Bronchial epithelial cell (primary cell): ENCODE results near the gene ADAMTS8. TPM values are rescaled to one million over a fixed set of nuclear protein-coding genes. Genes with fewer than 3 reads are reported as not detected.
A peak's percentile ranks its signal among the peaks of the same experiment; 100 is the strongest.

Experiments
- DNase-seq: peaks from one replicate; pipeline ENCODE4 v3.0.0-alpha.2; 2010; ENCODE audit warnings: low read depth
- FAIRE-seq: peaks from 2 replicates; lab custom pipeline; 2011; peaks lifted over from hg19 to GRCh38; lab: Jason Lieb, UNC
- H3K27me3 ChIP-seq: 2 replicates; pipeline ENCODE4 v1.5.1; 2011; ENCODE audit warnings: low read length; ENCODE audit not compliant: control insufficient read depth, insufficient read depth
- H3K36me3 ChIP-seq: 2 replicates; pipeline ENCODE4 v1.5.1; 2011; ENCODE audit warnings: low read length; ENCODE audit not compliant: control insufficient read depth, insufficient read depth
- H3K4me3 ChIP-seq: 2 replicates; pipeline ENCODE4 v1.5.1; 2011; ENCODE audit warnings: mild to moderate bottlenecking, low read depth, low read length, control low read depth
- CTCF ChIP-seq: IDR thresholded peaks from 2 replicates; pipeline ENCODE4 v1.5.1; 2011; ENCODE audit warnings: mild to moderate bottlenecking, moderate library complexity, low read length, control low read depth, inconsistent platforms; ENCODE audit not compliant: insufficient read depth, severe bottlenecking
- total RNA-seq: library from RNA; depleted of rRNA; stranded (reverse); fragments of >200 nt; gene quantifications from 2 replicates; pipeline ENCODE4 v1.2.1, GENCODE V29; 2014

Gene ADAMTS8
- total RNA-seq, 1 donor from 2014 or later, result not detected

- FAIRE-seq (no peak), DNase-seq (peak; percentile 71)
- no peak for TF ChIP-seq CTCF
- no peaks in the 10 kb centered on the region for H3K27me3 ChIP-seq
- H3K36me3 ChIP-seq, result no peaks in the 10 kb centered on the region
- no peak overlapping the region for H3K4me3 ChIP-seq
Measured at GRCh38 chr11:130457623-130458409, 29.4 kb upstream of the ADAMTS8 start.

- no peak for DNase-seq
- Histone ChIP-seq H3K36me3 (no peaks in the 10 kb centered on the region), H3K27me3 (no peaks in the 10 kb centered on the region), H3K4me3 (no peak overlapping the region)
- TF ChIP-seq CTCF, result no peak
- no peak for FAIRE-seq
Measured at GRCh38 chr11:130456286-130456685, 27.9 kb upstream of the ADAMTS8 start.

GRCh38 chr11:130455483-130456127, 27.2 kb upstream of the ADAMTS8 start:
- H3K4me3 ChIP-seq, result no peak overlapping the region
- TF ChIP-seq CTCF, result no peak
- FAIRE-seq (no peak), DNase-seq (no peak)
- H3K27me3 ChIP-seq, result no peaks in the 10 kb centered on the region
- H3K36me3 ChIP-seq, result no peaks in the 10 kb centered on the region

GRCh38 chr11:130454491-130455252, 26.3 kb upstream of the ADAMTS8 start:
- Histone ChIP-seq H3K36me3 (no peaks in the 10 kb centered on the region), H3K4me3 (no peak overlapping the region), H3K27me3 (no peaks in the 10 kb centered on the region)
- FAIRE-seq (peak; percentile 83), DNase-seq (no peak)
- no peak for TF ChIP-seq CTCF

GRCh38 chr11:130452940-130453339, 24.5 kb upstream of the ADAMTS8 start:
- no peak for TF ChIP-seq CTCF
- no peaks in the 10 kb centered on the region for H3K36me3 ChIP-seq
- no peak for DNase-seq
- H3K4me3 ChIP-seq, result no peak overlapping the region
- no peak for FAIRE-seq
- no peaks in the 10 kb centered on the region for H3K27me3 ChIP-seq
